KOPT-K1 (cell line): ENCODE measurements around the gene ASPSCR1.
A peak's percentile ranks its signal among the peaks of the same experiment; 100 is the strongest.

Experiments
- H3K27ac ChIP-seq: fragments of 200-600 bp; sonication (generic); 2 replicates; pipeline ENCODE4 v1.5.1; 2016; ENCODE audit warnings: antibody characterized with exemption, mild to moderate bottlenecking, low read depth, low read length; ENCODE audit not compliant: poor library complexity, severe bottlenecking
- H3K36me3 ChIP-seq: fragments of 200-600 bp; sonication (generic); 2 replicates; pipeline ENCODE4 v1.5.1; 2017; ENCODE audit warnings: antibody characterized with exemption, mild to moderate bottlenecking, low read length, moderate library complexity; ENCODE audit not compliant: insufficient read depth
- H3K9me3 ChIP-seq: fragments of 200-600 bp; sonication (generic); 2 replicates; pipeline ENCODE4 v1.5.1; 2017; ENCODE audit warnings: antibody characterized with exemption, low read length, mild to moderate bottlenecking; ENCODE audit not compliant: insufficient read depth, poor library complexity, severe bottlenecking

Gene ASPSCR1

DNA sequence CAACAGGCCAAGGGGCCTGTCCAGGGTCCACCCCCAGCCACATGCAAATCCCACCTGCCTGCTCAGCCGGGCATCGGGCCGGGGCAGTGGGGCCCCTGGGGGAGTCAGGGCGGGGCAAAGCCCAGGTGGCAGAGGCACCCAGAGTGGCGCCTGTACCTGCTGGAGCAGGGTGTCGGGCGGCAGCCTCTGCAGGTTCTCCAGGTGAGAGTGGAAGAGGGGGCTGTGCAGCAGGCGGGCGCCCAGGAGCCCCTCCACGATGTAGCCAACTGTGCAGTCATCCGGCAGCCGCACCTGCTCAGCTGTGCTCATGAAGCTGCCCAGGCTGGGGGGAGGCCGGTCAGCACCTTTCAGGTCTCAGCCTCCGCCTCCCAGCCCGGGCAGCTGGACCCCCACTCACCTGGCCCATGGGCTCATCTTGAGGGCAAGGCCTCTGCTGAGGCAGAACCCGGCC lies 72.1 kb downstream of the ASPSCR1 start:
- Histone ChIP-seq H3K36me3 (peaks cover 30% of the 10 kb centered on the region), H3K27ac (no peak overlapping the region), H3K9me3 (no peaks in the 10 kb centered on the region)

DNA sequence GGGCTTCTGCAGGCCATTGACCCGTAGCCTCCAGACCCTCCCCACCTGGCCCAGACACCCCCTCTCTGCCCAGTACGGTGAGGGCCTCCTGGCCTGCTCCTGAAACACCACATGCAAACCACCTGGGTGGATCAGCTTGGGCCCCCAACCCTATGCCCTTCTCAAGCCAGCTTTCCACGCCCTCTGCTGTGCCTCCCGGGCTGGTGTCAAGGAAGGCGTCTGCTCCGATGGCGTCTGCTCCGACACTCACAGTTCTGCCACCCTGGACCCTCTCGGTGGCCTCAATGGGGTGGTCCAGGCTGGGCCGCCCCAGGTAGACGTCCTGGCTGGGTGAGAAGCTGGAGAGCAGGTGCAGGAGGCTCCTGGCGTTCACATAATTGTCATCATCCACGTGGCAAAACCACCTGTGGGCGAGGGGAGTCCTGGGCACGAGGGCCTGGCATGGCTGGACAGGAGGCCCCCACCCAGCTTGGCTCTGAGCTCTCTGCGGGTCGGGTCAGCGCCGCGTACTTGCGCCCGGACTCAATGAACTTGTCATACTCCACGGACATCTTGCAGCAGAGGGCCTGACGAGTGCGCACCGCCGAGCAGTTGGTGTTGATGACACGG lies 72.8 kb downstream of the ASPSCR1 start:
- no peaks in the 10 kb centered on the region for H3K9me3 ChIP-seq
- no peak overlapping the region for H3K27ac ChIP-seq
- H3K36me3 ChIP-seq, result peaks cover 37% of the 10 kb centered on the region

DNA sequence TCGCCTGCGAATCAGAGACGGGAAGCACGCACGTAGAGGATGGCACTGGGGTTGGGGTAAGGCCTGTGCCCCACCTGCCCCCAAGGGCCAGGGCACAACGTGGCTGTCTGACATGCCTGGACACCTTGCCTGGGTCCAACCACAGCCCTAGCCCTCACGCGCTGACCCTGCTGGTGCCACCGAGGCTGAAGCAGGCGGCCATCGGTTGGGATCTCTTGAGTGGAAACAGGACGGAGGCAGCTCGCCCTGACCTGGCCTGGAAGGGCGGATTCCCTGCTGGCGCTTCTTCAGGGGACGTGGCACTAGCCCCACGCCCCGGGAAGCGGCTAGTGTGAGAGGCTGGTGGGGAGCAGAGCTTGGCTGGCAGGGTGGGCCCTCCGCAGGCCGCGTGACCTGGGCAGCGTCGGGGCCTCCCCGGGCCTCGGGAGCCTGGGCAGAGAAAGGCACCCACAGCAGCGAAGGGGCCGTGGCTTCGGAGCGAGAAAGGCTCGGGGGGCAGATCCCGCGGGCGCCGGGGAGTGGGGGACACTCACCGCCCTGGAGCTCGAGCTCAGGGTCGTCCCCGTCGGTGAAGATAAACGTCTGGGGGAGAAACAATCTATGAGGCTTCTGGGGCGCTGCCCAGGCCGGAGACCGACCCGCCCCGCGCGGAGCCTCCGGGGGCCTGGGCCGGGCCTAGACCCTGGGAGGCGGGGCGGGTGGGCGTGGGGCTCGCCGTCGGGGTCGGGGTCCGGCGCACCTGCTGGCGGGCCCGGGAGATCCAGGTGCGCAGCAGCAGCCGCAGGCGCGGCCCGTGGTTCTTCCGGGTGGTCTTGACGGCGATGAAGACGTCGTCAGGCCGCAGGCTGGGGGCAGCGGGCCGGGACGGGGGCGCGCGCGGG lies 73.6 kb downstream of the ASPSCR1 start:
- peaks cover 45% of the 10 kb centered on the region for H3K36me3 ChIP-seq
- H3K27ac ChIP-seq, result peak overlapping the region; percentile 65
- H3K9me3 ChIP-seq, result no peaks in the 10 kb centered on the region

DNA sequence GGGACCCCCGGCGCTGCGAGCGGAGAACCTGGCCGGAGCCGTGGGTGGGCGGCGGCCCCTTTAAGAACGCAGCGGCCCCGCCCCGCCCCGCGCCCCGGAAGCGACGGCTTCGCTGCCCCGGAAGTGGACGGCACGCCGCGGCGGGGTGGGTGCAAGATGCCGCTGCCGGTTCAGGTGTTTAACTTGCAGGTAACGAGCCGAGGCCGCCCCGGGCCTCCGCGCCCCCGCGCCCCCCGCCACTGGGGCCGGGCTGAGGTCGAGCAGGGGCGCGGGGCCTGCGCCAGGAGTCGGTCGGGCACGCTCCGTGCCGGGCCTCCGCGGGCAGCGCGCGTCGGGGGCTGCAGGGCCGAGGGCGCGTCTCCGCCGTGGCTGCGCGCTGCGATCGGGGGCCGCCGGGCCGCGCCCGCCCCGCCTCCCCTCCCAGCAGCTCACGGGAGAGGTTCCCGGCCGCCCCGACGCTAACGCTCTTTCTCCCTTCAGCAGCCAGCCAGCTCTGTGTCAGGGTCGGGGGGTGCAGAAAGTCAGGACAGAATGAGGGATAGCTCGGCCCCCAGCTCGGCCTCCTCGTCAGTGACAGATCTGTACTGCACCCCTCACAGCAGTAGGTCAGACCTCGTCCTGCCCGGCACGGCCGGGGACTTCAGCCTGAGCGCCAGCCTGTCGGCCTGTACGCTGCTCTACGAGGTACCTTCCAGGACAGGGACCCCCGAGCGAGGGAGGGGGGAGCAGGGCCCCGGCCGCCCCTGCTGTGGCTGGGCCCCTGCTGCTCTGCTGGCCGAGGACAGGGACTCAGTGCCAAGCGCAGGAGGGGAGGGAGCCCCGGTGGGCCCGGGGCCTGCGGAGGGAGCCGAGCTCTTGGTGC lies 74.6 kb downstream of the ASPSCR1 start, which contains the start of the genes GPS1 and RFNG:
GPS1 (plus strand) TSS at position 123 of the 862 bp plus-strand sequence; CDS start at position 157, 34 bp downstream.
RFNG (minus strand) TSS at position 36 of the 862 bp plus-strand sequence. CDS start 45 bp downstream, outside the sequence.
- Histone ChIP-seq H3K36me3 (peaks cover 55% of the 10 kb centered on the region), H3K9me3 (no peaks in the 10 kb centered on the region), H3K27ac (peak within 1 kb of the TSS; percentile 65)

DNA sequence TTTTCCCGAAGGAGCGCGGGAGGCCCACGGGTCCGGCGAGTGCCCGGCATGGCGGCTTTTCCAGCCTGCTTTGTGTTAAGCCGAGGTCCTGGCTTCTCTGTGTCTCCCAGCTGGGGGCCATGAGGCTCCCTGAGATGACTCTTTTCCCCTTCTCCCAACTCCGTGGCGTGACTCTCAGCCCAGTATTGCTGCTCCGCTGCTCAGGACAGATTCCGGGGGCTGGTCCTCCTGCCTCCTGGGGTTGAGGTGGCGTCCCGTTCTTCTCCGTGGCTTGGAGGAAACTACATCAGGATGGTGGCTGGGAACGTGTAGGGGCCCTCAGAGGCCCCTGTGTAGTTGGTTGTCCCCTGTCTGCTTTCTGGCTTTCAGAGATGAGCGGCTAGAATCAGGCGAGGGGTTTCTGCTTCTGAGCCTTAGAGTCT lies 75.2 kb downstream of the ASPSCR1 start:
- H3K36me3 ChIP-seq, result peaks cover 56% of the 10 kb centered on the region
- peak overlapping the region; percentile 65 for H3K27ac ChIP-seq
- no peaks in the 10 kb centered on the region for H3K9me3 ChIP-seq

DNA sequence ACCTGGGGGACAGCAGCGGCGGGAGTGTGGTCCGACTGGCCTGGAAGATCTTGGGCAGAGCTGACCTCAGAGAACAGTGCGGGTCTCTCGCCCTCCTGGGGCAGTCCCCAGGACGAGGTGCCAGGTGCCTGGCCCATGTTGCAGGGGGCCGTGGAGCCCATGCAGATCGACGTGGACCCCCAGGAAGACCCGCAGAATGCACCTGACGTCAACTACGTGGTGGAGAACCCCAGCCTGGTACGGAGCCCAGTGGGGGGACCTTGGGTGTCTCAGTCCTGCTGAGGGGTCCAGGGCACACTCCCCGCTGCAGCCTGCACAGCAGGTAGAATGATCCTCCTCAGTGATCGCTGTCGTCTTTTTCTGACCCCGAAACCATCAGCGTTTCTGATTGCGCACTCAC lies 75.7 kb downstream of the ASPSCR1 start:
- H3K27ac ChIP-seq, result no peak overlapping the region
- peaks cover 59% of the 10 kb centered on the region for H3K36me3 ChIP-seq

DNA sequence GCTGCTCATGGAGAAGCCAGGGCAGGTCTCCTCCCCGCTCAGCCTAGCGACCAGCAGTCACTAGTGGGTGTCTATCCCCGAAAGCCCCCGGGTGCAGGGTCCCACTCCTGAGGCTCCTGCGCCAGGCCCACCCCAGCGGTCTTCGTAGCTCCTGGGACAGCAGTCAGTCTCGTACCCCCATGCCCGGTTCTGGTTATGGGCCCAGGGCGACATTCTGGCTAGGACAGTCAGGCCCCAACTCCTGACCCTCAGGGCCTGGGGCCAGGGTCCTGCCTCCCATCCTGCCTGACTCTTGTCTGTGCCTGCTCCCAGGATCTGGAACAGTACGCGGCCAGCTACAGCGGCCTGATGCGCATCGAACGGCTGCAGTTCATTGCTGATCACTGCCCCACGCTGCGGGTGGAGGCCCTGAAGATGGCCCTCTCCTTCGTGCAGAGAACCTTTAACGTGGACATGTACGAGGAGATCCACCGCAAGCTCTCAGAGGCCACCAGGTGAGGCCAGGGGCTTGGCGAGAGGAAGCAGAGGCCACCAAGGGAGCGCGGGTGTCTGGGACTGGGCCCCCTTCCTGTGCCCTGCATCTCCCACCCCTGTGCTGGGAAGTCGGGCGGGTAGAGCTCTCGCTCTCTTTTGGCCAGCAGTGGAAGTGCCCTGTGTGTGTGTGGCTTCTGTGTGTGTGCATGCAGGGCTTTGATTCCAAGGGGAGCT lies 76.3 kb downstream of the ASPSCR1 start:
- Histone ChIP-seq H3K9me3 (no peaks in the 10 kb centered on the region), H3K36me3 (peaks cover 61% of the 10 kb centered on the region), H3K27ac (no peak overlapping the region)

More for the DNA sequence above, 75.7 kb downstream of the ASPSCR1 start:
- H3K9me3 ChIP-seq, result no peaks in the 10 kb centered on the region

DNA sequence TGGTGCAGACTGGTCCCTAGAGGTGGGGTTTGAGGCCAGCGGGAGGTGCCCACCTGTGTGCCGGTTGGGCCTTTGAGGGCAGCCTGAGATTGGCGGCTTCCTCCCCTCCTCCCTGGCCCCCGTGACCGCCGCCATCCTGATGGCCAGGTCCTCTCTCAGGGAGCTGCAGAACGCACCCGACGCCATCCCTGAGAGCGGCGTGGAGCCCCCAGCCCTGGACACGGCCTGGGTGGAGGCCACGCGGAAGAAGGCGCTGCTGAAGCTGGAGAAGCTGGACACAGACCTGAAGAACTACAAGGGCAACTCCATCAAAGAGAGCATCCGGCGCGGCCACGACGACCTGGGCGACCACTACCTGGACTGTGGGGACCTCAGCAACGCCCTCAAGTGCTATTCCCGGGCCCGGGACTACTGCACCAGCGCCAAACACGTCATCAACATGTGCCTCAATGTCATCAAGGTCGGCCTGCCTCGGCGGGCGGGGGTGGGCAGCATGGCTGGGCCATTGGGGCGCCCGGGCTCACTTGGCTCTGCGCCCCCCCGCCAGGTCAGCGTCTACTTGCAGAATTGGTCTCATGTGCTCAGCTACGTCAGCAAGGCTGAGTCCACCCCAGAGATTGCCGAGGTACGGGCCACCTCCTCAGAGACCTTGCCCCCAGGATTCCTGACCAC lies 77.1 kb downstream of the ASPSCR1 start:
- H3K36me3 ChIP-seq, result peaks cover 65% of the 10 kb centered on the region
- H3K9me3 ChIP-seq, result no peaks in the 10 kb centered on the region
- H3K27ac ChIP-seq, result no peak overlapping the region

DNA sequence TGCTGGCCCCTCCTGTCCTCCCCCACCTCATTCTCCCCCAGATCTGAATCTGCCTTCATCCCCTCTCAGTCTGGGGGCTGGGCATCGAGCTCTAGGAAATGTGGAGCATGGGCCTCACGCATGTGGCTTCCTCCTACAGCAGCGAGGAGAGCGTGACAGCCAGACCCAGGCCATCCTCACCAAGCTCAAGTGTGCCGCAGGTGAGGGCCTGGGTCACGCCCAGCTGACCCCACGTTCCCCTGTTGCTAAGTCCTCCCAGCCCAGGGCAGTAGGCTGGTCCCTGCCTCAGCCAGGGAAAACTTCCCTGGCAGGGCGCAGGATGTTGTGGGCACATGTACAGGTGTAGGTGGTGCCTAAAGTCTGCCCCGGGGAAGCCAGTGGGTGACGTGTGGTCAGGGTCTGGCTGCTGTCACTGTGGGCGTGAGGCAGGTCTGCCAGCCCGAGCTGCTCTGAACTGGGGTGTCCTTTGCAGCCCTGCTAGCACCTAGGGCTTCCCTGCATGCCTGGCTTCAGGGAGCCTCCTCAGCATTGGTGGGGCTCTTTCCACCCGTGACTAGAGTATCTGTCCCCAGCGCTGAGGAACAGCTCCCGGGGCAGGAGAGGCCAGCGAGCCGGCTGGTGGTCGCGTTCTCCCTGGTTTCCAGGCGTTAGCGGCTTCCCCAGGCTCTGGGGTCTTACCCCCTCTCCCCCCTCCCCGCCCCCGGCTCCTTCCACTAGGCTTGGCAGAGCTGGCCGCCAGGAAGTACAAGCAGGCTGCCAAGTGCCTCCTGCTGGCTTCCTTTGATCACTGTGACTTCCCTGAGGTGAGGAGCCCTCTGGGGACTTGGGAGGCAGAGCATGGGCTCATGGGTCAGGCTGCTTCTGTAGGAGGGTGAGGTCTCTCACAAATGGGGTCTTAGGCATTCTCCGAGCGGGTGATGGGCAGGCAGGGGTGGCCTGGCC lies 77.9 kb downstream of the ASPSCR1 start:
- Histone ChIP-seq H3K27ac (no peak overlapping the region), H3K36me3 (peaks cover 70% of the 10 kb centered on the region)

DNA sequence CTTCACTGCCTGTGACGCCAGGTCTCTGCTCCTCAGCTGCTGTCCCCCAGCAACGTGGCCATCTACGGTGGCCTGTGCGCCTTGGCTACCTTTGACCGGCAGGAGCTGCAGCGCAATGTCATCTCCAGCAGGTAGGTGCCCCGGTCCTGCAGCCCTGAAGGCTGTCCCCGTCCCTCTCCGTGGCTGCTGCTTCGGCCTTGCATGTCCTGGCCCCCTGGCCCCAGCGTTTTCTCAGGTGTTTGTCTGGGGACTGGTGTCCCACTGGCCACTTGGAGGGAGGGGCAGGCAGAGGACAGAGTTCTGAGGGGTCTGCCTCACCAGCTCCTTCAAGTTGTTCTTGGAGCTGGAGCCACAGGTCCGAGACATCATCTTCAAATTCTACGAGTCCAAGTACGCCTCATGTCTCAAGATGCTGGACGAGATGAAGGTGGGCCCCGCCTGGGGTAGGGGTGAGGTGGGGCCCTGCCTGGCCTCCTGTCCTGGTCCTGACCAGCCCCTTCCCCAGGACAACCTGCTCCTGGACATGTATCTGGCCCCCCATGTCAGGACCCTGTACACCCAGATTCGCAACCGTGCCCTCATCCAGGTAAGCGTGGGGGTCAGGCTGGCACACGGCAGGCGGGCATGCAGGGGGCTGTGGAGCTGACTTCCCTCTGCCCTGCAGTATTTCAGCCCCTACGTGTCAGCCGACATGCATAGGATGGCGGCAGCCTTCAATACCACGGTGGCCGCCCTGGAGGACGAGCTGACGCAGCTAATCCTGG lies 78.7 kb downstream of the ASPSCR1 start:
- Histone ChIP-seq H3K9me3 (no peaks in the 10 kb centered on the region), H3K27ac (no peak overlapping the region), H3K36me3 (peaks cover 79% of the 10 kb centered on the region)

More for the DNA sequence above, 77.9 kb downstream of the ASPSCR1 start:
- no peaks in the 10 kb centered on the region for H3K9me3 ChIP-seq

DNA sequence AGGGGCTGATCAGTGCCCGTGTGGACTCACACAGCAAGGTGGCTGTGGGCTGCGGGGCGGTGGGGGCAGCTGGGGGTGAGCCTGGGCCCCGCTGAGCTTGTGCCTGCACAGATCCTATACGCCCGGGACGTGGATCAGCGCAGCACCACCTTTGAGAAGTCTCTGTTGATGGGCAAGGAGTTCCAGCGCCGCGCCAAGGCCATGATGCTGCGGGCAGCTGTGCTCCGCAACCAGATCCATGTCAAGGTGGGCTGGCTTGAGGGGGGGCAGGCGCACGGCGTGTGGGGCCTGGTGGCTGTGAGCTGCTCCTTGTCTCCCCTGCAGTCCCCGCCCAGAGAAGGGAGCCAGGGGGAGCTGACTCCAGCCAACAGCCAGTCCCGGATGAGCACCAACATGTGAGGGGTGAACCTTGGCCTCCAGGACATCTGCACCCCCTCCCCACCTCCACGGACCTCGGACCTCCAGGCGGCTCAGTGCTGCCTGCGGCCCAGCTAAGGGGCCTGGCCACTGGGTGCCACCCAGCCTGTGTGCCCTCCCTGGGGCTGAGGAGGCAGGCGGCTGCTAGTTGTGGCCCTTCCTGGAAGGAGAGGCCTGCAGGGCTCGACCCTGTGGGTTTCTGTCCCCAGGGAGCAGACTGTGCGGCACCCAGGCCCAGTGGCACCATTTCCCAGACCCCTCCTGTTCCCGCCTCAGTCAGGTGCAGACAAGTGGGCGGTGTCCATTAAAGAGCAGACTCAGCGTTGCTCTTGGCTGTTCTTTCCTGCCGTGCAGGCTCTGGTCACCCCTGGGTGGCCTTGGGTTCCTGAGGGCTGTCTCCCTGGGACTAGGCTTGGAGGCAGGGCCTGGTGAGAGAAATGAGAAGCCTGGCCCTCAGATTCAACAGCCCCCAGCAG lies 79.5 kb downstream of the ASPSCR1 start:
- H3K27ac ChIP-seq, result no peak overlapping the region
- H3K36me3 ChIP-seq, result peaks cover 86% of the 10 kb centered on the region

More for the DNA sequence above, 79.5 kb downstream of the ASPSCR1 start:
- no peaks in the 10 kb centered on the region for H3K9me3 ChIP-seq
